GM21367 (cell line): ENCODE data around the gene SMIM5.

Source experiments
- ATAC-seq: cut with Tn5 transposase; IDR thresholded peaks from one replicate; pipeline ENCODE4 v1.9.1; 2021; ENCODE audit not compliant: unreplicated experiment

The SMIM5 gene

DNA sequence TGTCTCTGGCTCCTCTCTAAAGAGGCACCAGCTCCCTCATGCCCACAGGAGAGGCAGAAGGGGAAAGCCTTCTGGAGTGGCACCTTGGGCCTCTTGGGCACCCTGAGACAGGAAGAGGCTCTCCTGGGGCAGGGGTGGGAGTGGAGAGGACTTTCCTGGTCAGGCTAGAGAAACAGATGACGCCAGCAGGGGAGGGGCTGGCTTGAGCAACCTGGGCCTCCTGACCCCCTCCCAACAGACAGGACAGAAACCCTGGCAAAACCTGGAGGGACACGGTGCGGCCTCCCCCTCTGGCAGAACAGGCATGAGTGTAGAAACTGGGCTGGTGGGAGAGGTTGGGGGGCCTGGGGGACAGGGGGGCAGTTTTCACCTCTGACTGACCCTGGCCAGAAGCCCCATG, 6.1 kb downstream of the SMIM5 start:
- ATAC-seq = no peak

DNA sequence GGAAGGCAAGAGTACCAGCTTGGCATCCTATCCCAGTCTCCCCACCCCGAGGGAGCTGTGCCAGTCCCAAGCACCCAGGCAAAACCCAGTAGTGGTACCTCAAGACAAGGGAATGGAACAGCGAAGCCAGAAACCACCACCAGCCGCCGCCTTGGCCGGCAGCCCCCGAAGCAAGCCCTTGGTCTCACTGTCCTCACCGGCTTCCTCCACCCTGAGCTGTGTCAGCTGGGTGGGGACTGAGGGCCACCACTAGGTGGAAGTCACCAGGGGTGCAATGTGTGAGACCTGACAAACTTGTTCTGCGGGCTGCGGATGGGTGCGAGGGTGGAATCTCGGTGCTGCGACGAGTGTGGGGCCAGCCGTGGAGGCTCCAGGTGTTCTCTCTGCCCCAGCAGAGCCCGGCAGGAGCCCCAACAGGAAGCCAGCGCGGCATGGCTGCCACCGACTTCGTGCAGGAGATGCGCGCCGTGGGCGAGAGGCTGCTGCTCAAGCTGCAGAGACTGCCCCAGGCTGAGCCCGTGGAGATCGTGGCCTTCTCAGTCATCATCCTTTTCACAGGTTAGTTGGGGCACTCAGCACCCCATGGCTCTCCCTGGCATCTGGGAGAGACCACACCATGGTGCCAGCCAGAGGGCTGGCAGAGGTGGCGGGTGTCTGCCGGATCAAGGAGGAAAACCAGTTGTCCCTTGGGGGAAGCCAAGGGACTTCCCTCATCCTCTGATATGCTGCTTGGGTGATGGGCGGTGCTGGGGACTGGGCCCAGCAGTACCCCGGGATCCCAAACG, 6.7 kb downstream of the SMIM5 start:
- ATAC-seq = no peak

DNA sequence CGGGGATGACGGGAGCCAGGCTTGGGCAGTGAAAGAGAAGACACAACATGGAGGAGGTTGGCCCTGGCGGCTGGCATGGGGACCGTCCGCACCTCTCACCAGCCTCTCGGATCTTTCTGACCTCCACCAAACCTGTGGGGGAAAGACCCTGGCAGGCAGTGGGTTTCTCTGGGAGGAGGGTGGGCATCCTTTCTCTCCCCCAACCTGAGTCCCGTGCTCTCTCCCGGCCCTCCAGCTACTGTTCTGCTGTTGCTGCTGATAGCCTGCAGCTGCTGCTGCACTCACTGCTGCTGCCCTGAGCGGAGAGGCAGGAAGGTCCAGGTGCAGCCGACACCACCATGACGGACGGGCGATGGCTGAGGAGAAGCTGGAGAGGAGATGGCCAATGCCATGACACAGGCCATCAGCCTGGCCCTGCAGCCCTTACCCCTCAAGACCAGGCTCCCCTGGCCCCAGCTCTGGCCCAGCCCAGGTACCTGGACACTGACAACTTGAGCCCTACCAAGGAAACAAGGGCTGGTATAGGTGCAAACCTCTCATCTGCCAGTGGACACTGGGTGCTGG, 7.4 kb downstream of the SMIM5 start:
- no peak for ATAC-seq

DNA sequence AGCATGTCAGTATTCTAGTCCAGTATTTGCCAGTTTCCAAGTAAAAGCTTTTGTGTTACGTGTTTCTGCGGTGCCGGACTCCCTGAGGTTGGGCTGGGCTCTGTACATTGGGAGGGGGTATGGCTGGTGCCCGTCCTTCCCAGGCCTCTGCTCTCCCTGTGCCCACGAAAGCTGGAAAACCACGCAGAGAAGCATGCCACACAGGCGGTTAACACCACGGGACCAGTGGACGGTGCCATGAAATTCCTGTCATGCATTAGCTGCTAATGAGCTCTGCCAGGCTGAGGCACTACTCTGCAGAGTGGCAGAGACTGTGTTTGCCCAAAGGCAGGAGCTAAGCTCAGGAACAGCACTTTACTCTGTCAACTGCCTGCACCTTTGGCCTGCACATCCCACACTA, 8.1 kb downstream of the SMIM5 start:
- ATAC-seq = no peak

DNA sequence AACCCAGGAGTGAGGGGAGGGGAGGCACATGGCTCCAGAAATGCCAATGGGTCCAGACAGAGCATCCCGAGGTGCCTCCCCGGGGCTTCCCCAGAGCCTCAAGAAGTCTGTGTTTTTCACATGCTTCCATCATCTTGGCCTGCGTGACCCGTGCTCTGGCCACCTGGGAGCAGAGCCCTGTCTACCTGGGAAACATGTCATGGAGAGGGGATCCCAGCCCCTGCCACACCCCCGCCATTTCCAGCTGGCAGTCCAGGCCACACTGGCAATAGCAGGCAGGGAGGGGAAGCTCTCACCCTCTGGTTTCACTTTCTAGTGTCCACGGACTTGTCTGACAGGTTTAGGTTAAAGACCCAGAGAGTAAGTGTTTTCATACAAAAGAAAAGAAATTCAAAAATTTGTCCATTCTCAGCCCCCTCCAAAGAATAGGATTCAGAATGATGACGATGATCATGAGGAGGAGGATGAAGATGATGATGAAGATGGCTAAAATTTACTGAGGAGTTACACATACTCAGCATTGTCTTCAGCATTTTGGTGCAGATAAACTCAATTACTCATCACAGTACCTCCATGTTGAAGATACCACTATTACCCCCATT, 9.0 kb downstream of the SMIM5 start:
- ATAC-seq = no peak

DNA sequence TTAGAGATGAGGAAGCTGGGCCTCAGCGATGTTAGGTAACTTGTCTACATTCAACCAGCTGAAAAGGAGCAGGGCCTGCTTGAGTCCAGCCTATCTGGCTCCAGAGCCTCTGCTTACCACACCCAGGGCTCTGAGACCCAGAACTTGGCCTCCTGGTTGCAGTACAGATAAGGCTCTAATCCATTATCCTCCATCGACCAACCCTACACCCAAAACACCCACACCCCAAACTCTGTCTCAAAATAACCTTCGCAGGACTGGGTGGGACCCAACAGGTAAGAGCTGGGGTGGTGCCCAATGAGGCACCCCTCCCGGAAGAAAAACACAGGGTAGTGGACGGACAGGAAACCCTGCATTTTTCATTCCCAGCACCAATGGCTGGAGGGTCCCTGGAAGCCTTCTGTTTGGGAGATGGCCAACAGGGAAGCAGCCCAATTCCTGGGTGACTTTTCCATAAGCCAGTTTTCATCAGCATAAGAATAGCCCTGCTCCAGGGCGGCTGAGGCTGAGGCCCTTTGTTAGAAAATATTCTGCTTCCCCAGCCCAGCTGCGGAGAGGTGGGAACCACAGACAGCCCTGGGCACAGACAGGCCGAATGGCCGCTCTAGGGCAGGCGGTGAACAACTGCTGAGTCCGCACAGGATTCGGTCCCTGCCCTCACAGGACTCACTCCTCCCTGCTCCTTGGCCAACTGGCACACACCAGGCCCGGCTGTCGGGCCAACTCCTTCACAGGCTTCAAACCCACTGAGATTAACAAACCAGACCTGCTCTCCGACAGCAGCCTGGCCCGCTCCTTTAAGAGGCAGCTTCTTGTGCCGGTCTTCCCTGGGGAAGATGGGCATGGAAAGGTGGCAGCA, 9.8 kb downstream of the SMIM5 start:
- no peak for ATAC-seq

DNA sequence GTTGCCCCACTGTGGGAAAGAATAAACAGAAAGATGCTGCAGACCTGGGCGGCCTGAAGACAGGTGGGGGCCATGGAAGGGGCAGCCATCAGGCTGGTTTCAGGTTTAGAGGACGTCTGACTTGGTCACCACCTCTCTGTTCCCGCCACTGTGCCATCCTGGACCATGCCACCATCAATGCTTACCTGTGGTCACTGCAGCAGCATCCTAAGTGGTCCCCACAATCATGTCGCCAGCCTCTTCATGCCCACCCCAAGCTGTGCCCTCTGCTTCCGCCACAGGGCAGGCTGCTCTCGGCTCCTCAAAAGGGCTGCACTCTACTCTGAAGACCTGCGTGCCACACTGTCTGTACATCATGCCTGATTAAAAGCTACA, 10.4 kb downstream of the SMIM5 start:
- ATAC-seq = no peak

DNA sequence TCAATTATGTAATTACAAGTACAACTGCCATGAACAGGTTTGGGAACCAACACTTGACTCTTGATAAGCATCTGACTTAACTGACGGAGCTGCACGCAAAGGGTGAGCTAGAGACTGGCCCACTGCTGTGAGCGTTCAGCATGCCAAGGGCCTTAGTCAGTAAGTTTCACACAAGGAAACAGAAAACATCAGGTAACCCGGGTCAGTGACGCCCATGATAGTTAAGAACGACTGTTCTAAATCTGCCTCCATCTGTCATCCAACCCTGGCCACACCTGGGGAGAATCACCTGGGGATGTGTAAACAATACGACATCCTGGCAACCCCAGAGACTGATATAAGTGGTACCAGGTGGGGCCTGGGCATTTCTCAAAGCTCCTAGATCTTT, 12.3 kb downstream of the SMIM5 start:
- no peak for ATAC-seq

DNA sequence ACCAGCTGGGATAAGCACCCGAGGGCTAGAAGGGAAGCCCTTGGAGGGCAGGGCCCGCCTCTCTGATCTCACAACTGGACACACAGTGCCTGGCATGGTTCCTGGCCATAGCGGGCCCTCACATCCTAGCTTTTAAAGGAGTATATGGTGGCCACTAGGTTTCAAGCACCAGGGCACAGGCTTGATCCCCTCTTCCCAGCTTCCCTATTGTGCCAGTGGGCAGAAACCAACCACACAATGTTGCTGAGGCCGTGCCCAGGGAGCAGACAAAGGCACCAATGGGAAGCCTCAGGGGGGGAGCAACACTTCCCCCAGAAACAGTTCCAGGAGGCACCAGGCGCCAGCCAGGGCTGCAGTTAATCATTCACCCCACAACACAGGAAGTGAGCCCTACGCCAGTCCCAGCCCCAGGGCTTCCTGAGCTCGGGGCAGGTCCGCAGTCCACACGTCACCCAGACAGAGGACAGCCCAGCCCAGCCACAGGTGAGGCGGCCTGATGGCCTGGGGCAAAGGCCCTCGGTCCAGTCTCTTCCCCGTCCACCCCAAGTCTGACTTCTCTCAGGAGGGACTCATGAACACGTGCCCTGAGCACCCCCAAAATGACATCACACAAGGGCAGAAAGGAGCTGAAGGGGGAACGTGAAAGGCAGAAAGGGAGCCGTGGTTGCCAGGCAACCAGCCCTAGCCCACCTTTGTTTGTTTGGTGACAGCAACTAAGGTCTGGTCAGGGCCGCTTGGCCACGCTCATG, 12.8 kb downstream of the SMIM5 start:
- no peak for ATAC-seq

DNA sequence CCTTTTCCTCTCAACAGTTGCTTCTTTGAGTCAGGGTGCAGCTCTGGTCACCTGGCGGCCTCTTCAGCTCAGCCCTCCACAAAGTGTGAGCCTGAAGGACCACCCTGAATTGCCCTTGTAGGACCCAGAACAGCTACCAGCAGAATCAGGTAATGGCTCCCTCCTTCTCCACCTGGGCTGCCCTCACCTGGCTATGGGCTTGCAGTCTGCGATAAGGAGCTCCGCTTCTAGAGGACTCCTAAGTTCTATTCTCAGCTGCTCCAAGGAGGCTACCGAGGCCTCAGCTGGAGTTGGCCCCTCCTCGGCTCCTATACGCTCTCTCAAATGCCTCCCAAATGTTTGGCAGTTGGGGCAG, 13.4 kb downstream of the SMIM5 start:
- ATAC-seq = no peak

DNA sequence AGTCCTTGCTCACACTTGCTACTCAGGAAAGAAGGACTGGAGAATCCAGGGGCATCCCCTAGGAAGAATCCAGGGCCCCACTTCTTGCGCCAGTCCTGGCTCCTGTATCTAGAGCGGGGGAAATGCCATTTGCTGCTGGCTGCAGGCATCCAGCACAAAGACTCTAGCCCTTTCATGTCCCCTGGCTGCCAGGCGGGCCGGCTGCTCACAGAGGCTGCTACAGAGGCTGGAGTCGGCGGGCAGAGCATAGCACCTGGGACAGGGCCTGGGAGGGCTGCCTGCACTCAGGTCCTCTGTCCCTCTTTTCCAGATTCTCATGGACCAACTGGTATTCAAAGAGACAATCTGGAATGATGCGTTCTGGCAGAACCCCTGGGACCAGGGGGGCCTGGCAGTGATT, 13.8 kb downstream of the SMIM5 start:
- no peak for ATAC-seq

DNA sequence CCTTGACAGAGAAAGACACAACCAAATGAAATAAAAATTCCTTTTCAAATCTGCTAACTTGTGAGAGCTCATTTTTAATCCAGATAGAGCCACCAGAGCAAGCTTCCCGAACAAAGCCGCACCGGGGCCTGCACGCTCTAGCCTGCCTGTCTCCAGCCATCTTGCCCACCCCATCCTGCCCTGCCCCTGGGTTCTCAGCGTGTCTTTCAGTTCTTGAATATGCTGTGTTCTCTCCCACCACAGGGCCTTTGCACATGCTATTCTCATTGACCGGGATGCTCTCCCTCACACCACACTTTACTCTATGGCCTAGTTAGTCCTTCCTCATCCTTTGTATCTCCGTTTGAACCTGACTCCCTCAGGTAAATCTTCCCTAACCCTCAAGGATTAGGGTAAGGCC, 14.7 kb downstream of the SMIM5 start:
- no peak for ATAC-seq

DNA sequence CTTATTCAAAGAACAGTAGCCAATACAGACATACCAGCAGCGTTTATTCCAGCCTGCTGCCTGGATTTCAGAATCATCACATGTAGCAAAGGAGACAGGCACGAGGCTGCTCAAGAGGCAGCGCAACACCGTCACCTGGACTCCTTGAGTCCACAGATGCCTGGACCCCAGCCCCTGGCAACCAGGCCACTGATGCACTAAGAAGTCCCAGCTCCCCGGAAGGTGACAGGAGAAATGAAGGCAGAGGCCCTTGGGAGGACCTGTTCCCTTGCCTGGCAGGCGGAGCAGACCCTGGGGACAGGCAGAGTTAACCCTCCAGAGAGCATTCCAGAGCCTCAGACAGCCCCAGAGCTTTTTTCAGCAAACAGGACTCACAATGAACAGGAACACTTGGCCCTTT, 16.5 kb downstream of the SMIM5 start:
- ATAC-seq = no peak

DNA sequence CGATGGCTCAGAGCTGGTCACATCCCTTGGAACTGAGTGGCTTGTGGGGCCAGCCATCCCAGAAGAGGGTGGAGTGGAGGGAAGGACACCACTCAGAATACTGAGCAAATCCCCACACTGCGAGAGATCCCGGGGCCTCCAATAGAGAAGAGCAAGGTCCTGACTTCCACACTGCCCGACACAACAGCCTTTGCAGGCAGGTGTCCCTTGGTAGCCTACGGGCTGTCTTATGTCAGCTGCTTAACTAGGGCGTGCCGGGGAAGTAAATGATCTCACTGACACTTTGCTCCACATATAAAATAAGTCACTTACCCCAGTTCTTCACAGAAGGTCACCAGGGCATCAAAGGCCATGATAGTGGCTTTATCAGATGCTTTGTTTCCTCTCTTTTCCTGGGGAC, 17.6 kb downstream of the SMIM5 start:
- no peak for ATAC-seq

DNA sequence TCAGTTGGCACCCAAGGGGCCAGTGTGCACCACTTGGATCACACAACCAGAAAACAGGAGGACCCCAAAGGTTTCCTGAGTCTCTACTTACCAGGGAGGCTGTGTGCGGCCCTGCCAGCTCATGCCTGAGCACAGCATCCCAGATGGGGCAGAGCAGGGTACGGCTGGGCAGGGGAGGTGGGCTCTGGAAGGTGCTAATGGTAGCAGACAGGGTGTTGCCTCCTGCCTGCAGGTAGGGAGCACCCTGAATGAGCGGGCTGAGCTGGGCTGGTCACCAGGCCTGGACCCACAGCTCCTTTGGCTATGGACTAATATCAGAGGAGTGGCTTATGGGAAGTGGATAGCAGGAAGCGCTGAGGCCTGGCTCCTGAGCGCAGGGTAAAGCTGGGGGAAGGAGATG, 19.1 kb downstream of the SMIM5 start:
- no peak for ATAC-seq

DNA sequence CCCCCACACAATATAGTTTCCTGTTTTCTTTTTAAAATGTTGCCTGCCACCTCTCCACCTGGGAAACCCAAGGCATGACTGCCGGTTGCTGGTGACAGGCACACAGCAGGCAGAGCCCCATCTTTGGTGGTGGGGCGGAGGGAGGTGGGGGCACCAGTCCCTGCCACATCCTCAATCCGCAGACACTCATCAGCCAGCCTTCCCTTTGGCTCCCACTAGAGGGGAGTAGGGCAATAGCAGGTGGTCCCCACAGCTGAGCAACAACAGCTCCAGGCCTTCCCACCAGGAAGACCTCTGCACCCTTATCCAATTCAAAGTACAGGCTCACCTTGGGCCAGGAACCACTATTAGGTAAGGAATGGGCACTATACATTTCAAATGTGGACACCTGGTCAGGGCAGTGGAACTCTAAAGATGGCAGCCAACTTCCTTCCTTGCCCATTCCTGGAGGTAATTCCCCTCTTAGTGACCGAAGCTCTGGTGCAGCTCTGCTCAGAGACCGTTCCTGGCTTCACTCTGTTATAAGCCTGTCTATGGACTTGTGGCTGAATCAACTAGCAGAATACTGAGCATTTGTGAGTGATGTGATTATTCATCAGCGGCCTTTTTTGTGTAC, 19.8 kb downstream of the SMIM5 start:
- ATAC-seq = no peak

DNA sequence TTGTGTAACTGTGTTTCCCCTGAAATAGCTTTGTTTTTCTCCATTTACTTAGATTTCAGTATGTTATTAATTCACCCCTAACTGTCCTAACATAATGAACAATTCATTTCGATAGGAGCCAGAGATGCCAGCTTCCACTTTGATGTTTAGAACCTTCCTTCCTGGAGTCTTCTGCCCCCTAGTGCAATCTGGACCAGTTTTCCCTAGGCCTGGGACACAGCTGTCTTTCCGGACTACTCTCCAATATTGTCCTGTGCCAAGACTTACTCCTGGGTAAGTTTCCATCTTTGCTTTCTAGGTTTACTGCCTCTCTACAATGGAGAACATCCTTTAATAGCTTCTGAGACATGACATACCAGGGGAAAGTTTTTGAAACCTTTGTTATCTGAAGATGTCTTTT, 20.9 kb downstream of the SMIM5 start:
- no peak for ATAC-seq

DNA sequence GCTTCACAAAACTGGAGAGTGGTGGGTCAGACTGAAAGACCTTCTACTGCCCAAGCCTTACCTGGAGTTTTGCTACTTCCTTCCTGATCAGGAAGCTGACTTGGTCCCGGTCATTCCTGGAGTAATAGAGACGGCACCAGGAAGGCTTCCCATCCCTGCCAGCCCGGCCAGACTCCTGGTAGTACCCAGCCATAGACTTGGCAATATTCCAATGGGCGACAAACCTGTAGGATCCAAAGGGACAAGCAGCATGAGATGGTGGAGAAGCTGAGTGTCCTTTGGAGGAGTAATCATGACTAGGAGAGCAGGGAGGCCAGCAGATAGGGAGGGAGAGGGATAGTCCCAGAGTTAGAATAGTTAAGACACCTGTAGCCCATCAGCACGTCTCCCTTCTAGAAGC, 25.0 kb downstream of the SMIM5 start:
- no peak for ATAC-seq

DNA sequence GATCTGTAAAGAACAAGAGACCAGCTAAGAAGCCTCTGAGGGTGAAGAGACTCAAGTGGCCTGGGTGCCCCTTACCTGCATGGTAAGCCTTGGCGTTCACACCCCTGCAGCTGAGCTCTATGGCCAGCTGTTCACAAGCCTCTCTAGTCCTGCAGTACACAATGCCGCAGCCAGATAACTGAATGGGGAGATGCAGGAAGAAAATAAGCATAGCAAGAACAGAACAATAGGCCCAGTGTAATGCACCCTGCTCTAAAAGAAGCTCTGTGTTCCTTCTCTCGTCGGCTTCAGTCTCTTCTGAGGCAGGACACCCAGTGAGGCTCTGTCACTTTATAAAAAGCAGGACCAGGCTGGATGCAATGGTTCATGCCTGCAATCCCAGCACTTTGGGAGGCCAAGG, 28.3 kb downstream of the SMIM5 start:
- no peak for ATAC-seq

DNA sequence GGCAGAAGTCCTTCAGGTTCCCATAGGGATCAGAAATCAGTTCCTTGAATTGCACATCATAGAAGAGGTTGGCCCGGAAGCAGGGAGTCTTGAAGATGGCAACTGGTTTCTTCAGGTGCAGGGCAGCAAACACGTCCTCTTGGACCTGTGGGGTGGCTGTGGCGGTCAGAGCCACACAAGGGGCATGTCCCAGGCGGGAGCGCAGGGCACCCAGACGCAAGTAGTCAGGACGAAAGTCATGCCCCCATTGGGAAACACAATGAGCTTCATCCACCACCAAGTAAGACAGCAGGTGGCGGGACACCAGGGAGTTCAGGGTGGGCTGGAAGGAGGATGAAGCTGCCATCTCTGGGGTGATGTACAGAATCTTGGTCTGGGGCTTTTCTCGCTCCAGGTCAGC, 29.3 kb downstream of the SMIM5 start:
- no peak for ATAC-seq

DNA sequence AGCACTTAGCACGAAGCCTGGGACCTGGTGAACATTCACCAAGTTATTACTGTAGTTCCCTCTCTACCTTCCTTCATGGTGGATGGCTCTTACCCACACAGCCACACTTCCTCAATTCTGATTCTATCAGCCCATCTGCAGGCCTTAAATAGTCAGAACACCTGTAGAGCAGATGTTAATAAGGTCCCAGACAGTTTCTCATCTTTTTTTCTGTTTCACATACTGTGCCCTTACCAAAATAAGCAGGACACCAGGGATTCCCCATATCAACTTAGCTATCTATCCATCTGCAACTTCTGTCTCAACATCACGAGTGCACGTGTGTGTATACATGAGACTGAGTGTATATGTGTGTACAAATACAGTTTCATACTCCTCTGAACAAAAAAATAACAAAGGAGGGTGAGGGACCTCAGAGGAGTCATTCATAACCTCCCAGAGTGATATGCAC, 30.9 kb downstream of the SMIM5 start:
- peak; percentile 39 for ATAC-seq
